ENCODE measurements around the gene CFDP1.

DNA sequence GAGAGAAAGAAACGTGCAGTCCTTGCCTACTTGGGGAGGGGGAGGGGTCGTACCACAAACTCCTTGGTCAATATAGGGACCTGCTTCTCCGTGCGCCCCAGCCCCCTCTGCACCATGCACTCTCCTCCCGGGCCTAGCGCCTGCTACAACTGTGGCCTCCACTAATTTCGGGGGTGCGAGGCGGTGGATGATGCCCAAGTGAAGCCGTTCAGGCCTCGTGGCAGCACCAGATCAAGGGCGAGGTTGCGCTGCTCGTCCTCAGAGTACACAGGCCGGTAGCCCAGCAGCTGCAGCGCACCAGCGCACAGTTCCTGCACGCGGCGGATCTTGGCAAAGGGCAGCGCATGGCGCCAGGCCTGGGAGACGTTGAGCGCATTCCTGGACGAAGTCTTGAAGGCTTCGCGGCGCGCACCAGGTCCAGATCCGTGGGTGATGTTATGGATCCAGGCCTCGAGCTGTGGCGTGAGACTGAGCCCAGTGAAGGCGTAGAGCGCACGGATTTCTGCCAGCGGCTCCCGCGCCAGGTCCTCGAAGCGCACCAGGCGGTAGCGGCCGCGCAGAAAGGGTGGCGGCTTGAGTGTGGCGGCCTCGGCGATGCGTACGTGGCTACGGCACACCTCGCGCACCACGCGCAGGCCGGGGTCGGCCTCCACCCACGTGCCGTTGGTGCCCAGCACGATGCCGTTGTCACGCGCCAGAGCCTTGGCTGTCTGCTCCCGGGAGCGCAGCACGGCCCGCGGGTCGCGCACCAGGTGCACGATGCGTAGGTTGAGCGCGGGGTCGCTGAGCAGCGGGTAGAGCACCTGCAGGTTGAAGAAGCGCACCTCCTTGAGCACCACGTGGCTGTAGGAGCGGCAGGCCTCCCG, 45.4 kb upstream of the CFDP1 start:
- TF ChIP-seq GATA3 (IDR thresholded peaks at IDR 0.05; ENCODE audit: low read depth, low read length): no peak
- TF ChIP-seq GATA2 (IDR thresholded peaks at IDR 0.05; ENCODE audit: low read depth, low read length): no peak
